DOHH2 (cell line): Measurements from ENCODE around the gene NUP210L.

Experiments used
- EZH2phosphoT487 ChIP-seq: fragments of 200-600 bp; sonication (generic); IDR thresholded peaks from 2 replicates; pipeline ENCODE4 v1.6.1; 2017; ENCODE audit warnings: borderline replicate concordance, mild to moderate bottlenecking, antibody characterized with exemption, low read length, moderate library complexity, mixed read lengths
- TF ChIP-seq, protein P1 (sequence below): fragments of 200-600 bp; sonication (generic); IDR thresholded peaks from one replicate; pipeline ENCODE4 v1.5.1; 2014; ENCODE audit warnings: antibody characterized with exemption, mild to moderate bottlenecking, low read depth, low read length; ENCODE audit not compliant: poor library complexity, severe bottlenecking

DNA sequence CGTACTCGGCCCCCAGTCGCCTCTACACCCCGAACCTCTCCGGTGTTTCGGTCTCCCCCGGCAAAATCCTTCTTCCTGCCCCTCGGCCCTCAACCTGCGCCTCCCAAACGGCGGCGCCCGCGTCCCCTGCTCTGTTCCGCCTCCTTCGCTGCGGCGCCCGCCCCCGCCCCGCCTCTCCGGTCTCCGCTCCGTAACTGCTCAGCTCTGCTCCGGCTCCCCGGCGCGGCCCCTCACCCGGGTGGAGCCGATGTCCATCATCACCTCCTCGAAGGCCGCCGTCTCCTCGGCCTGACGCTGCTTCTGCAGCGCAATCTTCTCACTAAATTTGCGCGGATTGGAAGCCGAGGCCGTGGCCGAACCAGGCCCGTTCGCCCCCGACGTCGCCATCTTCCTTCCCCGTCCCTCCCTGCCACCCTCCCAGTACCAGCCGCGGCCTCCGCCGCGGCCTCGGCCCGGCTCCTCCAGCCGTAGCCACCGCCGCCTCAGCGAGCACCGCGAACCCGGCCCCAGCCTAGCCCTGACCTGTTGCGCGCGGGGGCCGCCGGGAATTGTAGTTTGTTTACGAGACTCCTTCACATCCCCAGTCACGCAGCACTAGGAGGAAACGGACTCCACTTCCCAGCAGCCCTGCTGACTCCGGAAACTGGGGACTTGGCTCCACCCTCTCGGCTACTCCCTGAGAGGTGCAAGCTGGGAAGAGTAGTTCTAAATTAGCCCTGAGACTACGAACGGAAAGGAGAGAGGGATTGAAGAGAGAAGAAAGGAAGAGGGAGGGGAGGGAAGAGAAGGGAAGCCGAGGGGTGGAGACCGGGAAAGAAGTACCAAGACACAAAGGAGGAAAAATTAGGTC, 196.5 kb downstream of the NUP210L start, which contains the start of gene CRTC2:
- TF ChIP-seq, protein P1, sequence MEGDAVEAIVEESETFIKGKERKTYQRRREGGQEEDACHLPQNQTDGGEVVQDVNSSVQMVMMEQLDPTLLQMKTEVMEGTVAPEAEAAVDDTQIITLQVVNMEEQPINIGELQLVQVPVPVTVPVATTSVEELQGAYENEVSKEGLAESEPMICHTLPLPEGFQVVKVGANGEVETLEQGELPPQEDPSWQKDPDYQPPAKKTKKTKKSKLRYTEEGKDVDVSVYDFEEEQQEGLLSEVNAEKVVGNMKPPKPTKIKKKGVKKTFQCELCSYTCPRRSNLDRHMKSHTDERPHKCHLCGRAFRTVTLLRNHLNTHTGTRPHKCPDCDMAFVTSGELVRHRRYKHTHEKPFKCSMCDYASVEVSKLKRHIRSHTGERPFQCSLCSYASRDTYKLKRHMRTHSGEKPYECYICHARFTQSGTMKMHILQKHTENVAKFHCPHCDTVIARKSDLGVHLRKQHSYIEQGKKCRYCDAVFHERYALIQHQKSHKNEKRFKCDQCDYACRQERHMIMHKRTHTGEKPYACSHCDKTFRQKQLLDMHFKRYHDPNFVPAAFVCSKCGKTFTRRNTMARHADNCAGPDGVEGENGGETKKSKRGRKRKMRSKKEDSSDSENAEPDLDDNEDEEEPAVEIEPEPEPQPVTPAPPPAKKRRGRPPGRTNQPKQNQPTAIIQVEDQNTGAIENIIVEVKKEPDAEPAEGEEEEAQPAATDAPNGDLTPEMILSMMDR, result peak; percentile 51
- no peak for TF ChIP-seq EZH2phosphoT487
